Measurements from ENCODE around the gene TINCR.

TINCR gene

DNA sequence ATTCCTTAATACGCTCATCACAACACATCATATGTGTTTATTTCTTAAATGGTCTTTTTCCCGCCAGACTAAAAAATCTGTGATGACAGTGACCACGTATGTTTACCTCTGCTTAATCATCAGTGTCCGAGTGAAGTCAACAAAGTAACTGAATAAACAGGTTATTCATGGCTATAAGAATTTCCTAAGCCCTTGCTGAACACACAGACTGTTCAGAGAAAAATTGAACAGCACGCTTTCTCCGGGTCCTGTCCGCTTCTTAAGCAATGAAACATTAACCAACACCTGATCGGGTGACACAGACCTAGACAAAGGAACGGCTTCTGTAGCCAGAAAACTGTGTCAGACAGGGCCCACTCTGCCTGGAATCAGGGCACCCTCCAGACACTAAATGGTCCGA, 40.5 kb upstream of the TINCR start:
- no peak for DNase-seq (ENCODE audit: low read depth, low spot score)
- H3K4me3 ChIP-seq (ENCODE audit: low read depth, low read length), result no peak overlapping the region
- POLR2A ChIA-PET, result no interaction called here
- TF ChIP-seq, protein P1, sequence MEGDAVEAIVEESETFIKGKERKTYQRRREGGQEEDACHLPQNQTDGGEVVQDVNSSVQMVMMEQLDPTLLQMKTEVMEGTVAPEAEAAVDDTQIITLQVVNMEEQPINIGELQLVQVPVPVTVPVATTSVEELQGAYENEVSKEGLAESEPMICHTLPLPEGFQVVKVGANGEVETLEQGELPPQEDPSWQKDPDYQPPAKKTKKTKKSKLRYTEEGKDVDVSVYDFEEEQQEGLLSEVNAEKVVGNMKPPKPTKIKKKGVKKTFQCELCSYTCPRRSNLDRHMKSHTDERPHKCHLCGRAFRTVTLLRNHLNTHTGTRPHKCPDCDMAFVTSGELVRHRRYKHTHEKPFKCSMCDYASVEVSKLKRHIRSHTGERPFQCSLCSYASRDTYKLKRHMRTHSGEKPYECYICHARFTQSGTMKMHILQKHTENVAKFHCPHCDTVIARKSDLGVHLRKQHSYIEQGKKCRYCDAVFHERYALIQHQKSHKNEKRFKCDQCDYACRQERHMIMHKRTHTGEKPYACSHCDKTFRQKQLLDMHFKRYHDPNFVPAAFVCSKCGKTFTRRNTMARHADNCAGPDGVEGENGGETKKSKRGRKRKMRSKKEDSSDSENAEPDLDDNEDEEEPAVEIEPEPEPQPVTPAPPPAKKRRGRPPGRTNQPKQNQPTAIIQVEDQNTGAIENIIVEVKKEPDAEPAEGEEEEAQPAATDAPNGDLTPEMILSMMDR (IDR thresholded peaks at IDR 0.05; ENCODE audit: insufficient read depth, low read length, missing control alignments), result no peak
- CTCF ChIA-PET, result interaction anchor here (1.1 kb wide), 1 partner anchor 13 kb away, joined by 3 read pairs; no protein-coding TSS in a partner anchor

DNA sequence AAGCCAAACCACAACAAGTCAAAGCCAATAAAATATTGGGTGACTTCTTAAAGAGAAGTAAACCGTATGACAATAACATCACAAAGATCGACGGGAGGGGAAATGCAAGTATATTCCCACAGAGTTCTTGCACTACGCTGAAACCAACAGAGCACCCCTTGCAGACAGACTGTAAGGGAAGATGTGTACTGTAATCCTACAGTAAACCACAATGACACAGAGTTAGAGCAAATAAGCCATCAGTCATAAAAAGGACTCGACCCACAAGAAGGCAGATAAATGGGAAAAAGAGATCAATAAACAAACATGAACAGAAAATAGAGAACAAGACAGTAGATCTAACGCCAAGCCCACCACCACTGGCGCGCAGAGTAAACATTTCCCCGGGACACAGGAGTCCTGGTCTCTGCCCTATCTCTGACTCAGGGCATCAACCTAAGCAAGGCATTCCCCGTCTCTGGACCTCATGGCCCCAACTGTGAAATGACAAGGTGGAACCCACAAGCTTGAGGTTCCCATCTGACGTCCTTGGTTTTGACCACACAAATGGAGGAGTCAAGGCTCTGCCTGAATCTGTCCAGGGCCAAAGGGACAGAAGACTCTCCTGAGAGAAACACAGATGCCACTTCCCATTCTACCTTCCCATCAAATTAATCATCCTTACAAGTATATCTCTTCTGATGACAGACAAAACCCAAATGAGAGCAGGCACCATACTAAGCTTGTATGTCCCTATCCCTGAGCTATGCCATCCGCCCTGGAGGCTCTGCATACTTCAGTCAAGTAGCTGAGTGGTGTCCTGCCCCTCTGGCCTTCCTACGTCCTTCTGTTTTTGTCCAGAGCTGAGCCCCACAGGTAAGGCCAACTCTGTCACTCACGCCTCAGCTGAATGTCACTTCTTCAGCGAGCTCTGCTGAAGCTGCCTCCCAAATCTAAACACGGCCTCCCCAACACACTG, 39.8 kb upstream of the TINCR start:
- POLR2A ChIA-PET, result no interaction called here
- TF ChIP-seq, protein P1 (IDR thresholded peaks at IDR 0.05; ENCODE audit: insufficient read depth, low read length, missing control alignments), result no peak
- CTCF ChIA-PET, result interaction anchor here (1.0 to 1.1 kb wide), 2 partner anchors 13 to 24 kb away, joined by 3 read pairs; no protein-coding TSS in a partner anchor
- H3K4me3 ChIP-seq (ENCODE audit: low read depth, low read length), result no peak overlapping the region
- no peak for DNase-seq (ENCODE audit: low read depth, low spot score)

GRCh38 chr19:5605362-5605761, 37.6 kb upstream of the TINCR start:
- H3K4me3 ChIP-seq (ENCODE audit: low read depth, low read length), result no peak overlapping the region
- DNase-seq (ENCODE audit: low read depth, low spot score), result no peak
- POLR2A ChIA-PET, result interaction anchor here (0.8 kb wide), 1 partner anchor 312 kb away, joined by 3 read pairs; no protein-coding TSS in a partner anchor
- CTCF ChIA-PET, result interaction anchor here (2.3 kb wide), 1 partner anchor 10 kb away, joined by 8 read pairs; no protein-coding TSS in a partner anchor
- TF ChIP-seq, protein P1 (IDR thresholded peaks at IDR 0.05; ENCODE audit: insufficient read depth, low read length, missing control alignments), result no peak

DNA sequence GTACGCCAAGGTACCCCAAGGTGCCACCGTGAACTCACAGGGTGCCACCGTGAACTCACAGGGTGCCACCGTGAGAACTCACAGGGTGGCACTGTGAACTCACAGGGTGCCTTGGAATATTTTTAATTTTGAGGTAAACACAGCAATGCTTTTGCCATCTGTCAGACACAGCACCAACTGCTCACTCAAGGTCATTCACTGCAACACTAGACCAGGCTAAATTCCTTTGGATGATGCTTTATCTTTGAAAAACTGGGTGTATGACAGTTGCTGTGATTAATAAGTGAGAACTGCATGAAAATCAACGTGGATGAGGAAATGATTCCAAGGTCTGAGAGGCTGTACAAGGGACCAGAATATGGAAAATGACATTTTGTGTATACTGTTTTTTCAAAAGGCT, 35.9 kb upstream of the TINCR start:
- POLR2A ChIA-PET, result interaction anchor here (0.8 kb wide), 1 partner anchor 12 kb away, joined by 3 read pairs; no protein-coding TSS in a partner anchor
- CTCF ChIA-PET, result interaction anchor here (1.0 kb wide), 1 partner anchor 16 kb away, joined by 4 read pairs; no protein-coding TSS in a partner anchor
- TF ChIP-seq, protein P1 (IDR thresholded peaks at IDR 0.05; ENCODE audit: insufficient read depth, low read length, missing control alignments), result no peak
- no peak for DNase-seq (ENCODE audit: low read depth, low spot score)
- no peak overlapping the region for H3K4me3 ChIP-seq (ENCODE audit: low read depth, low read length)

GRCh38 chr19:5600797-5601196, 33.0 kb upstream of the TINCR start:
- DNase-seq (ENCODE audit: low read depth, low spot score), result no peak
- no peak overlapping the region for H3K4me3 ChIP-seq (ENCODE audit: low read depth, low read length)
- TF ChIP-seq, protein P1 (IDR thresholded peaks at IDR 0.05; ENCODE audit: insufficient read depth, low read length, missing control alignments), result no peak
- CTCF ChIA-PET, result interaction anchor here (1.2 kb wide), 1 partner anchor 55 kb away, joined by 3 read pairs; no protein-coding TSS in a partner anchor
- POLR2A ChIA-PET, result no interaction called here

DNA sequence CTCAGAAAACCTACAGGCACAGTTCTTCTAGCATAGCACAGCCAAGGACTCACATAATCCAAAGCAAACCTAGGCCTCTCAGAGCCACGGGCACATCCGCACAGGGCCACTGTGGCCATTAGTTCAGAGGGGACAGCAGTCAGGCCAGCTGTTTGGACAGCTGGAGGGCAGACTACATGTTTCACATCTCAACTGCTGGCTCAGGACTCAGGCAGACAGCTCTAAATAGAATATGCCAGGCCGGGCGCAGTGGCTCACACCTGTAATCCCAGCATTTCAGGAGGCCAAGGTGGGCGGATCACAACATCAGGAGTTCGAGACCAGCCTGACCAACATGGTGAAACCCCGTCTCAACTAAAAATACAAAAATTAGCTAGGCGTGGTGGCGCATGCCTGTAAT, 28.0 kb upstream of the TINCR start:
- no peak overlapping the region for H3K4me3 ChIP-seq (ENCODE audit: low read depth, low read length)
- ChIA-PET CTCF (interaction anchor here (1.5 kb wide), 1 partner anchor 19 kb away, joined by 8 read pairs; no protein-coding TSS in a partner anchor), POLR2A (no interaction called here)
- DNase-seq (ENCODE audit: low read depth, low spot score), result no peak
- TF ChIP-seq, protein P1 (IDR thresholded peaks at IDR 0.05; ENCODE audit: insufficient read depth, low read length, missing control alignments), result no peak

Data from AG04449 (cell line).